A549 treated with dexamethasone at 1 μM for 4 hours (cell line): ENCODE data around the gene TCP11L2. TPM values are rescaled to one million over a fixed set of nuclear protein-coding genes. Genes with fewer than 3 reads are reported as not detected.

Source experiments
- total RNA-seq: library from RNA; stranded (reverse); fragments of 200-300 nt; extraction: Qiagen RNA extraction; gene quantifications from 5 replicates; pipeline ENCODE4 v1.2.3, GENCODE V29; 2022

The TCP11L2 gene
- total RNA-seq = 1.7 to 3.1 TPM (median 2.1 TPM) in 5 replicates

DNA sequence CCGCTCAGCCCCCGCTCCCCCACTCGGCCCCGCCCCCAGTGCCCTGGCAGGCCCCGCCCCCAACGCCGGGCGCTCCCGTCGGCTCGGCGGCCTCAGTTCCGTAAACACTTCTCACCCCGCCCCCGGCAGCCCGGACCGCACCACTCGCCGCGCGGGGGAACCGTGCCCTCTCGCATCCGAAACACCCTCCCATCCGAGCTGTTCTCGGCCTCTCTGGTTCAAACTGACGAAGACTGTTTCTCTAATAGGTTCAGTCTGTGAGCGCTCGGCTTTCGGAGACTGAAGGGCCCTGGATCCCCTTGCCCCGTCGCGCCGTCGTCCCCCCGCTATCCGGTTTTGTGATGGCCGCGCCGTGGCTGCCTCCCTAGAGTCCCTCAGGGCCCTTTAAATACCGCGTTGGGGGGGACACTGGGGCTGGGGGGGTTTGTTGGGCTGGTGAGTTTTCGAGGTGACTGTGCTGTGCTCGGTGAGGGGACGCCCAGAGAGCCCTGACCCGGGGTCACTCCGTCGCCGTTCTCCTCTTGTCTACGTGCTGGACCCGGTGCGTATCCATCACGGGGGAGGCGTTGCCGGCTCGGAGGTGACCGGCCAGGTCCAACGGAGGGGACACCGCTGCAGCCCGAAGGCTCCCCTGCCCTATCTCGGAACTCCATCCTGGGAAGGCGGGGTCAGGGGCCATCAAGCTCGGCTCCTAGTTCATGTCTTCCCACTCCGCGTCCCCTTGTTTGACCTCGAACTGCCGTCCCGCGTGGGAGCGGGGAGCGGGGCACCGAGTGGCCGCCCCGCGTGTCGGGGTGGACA is at the start of gene TCP11L2:
TSS of gene TCP11L2 (plus strand) at position 333 of the 801 bp plus-strand sequence. CDS start 8,343 bp downstream, outside the sequence.

DNA sequence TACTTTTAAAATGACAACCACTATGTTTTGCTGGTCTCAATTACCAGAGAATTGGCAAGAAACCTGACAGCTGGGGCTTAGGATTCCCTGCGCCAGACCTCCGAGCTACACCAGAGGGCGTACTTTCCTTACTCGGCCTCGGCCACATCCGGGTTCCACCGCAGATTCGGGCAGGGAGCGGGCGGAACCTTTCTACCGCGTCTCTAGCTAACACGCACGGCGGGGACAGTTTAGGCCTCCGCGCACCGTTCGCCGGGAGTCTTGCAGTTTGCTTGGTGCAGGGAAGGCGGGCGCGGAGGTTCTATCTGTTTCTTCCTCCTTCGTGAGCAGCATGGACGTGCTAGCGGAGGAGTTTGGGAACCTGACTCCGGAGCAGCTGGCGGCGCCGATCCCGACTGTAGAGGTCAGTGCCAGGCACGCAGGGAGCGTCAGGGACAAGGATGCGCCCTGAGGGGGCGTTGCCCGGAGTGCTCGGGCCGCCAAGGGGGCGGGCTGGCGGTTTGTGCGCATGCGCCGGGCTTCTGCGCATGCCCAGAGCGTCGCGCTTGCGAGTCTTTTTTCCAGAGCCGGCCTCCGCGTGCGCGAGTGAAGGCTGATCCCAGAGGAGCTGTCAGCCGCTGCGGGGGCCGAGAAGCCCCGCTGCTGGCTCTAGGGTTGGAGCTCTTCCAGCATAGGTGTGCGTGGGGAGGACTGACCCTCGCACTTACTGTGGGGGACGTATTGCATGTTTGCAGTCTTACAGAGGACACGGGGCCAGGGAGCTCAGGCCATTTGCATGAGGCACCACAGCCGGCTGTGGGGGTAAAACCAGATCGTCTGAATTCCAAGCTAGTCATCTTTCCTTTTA is 55.2 kb downstream of the TCP11L2 start, which contains the start of gene POLR3B:
TSS of gene POLR3B (plus strand) at position 200 of the 847 bp plus-strand sequence. CDS start at position 332, 132 bp downstream.

Other genes with a start within 250 kb of the TCP11L2 start
- gene NUAK1, start 163.8 kb upstream of the TCP11L2 start, total RNA-seq = 4.7 to 5.8 TPM (median 5.5 TPM) in 5 replicates
- gene CKAP4, start 54.7 kb upstream of the TCP11L2 start, total RNA-seq = 70.7 to 88.6 TPM (median 85.5 TPM) in 5 replicates
- 5.5 to 5.9 TPM (median 5.5 TPM) in 5 replicates for gene POLR3B, start 55.0 kb downstream of the TCP11L2 start, total RNA-seq